IMR-90 (cell line): ENCODE data around the gene KCNK18. TPM values are rescaled to one million over a fixed set of nuclear protein-coding genes. Genes with fewer than 3 reads are reported as not detected.

Source experiments
- ATAC-seq: fragments of 200-7000 bp; cut with Tn5 transposase; 2 replicates; pipeline ENCODE4 v1.9.1; 2020; ENCODE audit warnings: low read depth, mild to moderate bottlenecking, moderate library complexity
- BruUV-seq: library from RNA; stranded (reverse); fragments of 400-500 nt; replicated peaks from 2 replicates; lab custom pipeline; 2021; lab: Mats Ljungman, UMichigan
- CTCF ChIA-PET: fragments of 300-600 bp; formaldehyde crosslinking; extraction: SDS; loops from one replicate; lab custom pipeline; 2021; ENCODE audit warnings: antibody characterized with exemption; lab: Yijun Ruan, JAX
- POLR2A ChIA-PET: fragments of 300-600 bp; sonication (Branson Sonifier 250); formaldehyde crosslinking; loops from one replicate; lab custom pipeline; 2022; ENCODE audit warnings: antibody characterized with exemption; ENCODE audit not compliant: unreplicated experiment; lab: Charles Lee
- DNase-seq: peaks from one replicate; pipeline ENCODE4 v3.0.0; 2013
- H2AFZ ChIP-seq: replicated peaks from 2 replicates; pipeline ENCODE3; 2013; ENCODE audit warnings: low read length, mild to moderate bottlenecking; ENCODE audit not compliant: poor library complexity
- H2AK5ac ChIP-seq: 2 replicates; pipeline ENCODE4 v1.6.1; 2013; ENCODE audit warnings: low read depth, low read length, inconsistent platforms
- H2AK9ac ChIP-seq: replicated peaks from 2 replicates; pipeline ENCODE3; 2013; ENCODE audit warnings: mild to moderate bottlenecking, low read depth, low read length, moderate library complexity; ENCODE audit not compliant: poor library complexity
- H2BK120ac ChIP-seq: 2 replicates; pipeline ENCODE4 v1.6.1; 2013; ENCODE audit warnings: low read depth, low read length, inconsistent platforms
- H2BK15ac ChIP-seq: 3 replicates; pipeline ENCODE4 v1.6.1; 2013; ENCODE audit warnings: low read depth, low read length, inconsistent platforms
- H2BK20ac ChIP-seq: 2 replicates; pipeline ENCODE4 v1.6.1; 2013; ENCODE audit warnings: low read depth, mild to moderate bottlenecking, inconsistent platforms, low read length, moderate library complexity
- H2BK5ac ChIP-seq: 2 replicates; pipeline ENCODE4 v1.6.1; 2013; ENCODE audit warnings: mild to moderate bottlenecking, low read depth, low read length, inconsistent platforms; ENCODE audit not compliant: poor library complexity, severe bottlenecking
- H3K14ac ChIP-seq: replicated peaks from 2 replicates; pipeline ENCODE4 v1.6.1; 2013; ENCODE audit warnings: low read depth, low read length, inconsistent platforms
- H3K18ac ChIP-seq: 2 replicates; pipeline ENCODE4 v1.6.1; 2013; ENCODE audit warnings: low read depth, low read length, control low read depth
- H3K23ac ChIP-seq: 2 replicates; pipeline ENCODE4 v1.6.1; 2013; ENCODE audit warnings: low read depth, low read length, inconsistent platforms
- H3K27ac ChIP-seq: 2 replicates; pipeline ENCODE4 v1.5.1; 2013; ENCODE audit warnings: mild to moderate bottlenecking, control low read depth, low read length; ENCODE audit not compliant: insufficient read depth
- H3K27me3 ChIP-seq: 2 replicates; pipeline ENCODE4 v1.6.1; 2013; ENCODE audit warnings: low read length; ENCODE audit not compliant: control insufficient read depth, insufficient read depth
- H3K36me3 ChIP-seq: 2 replicates; pipeline ENCODE4 v1.6.1; 2013; ENCODE audit warnings: low read length, mixed read lengths; ENCODE audit not compliant: control insufficient read depth, insufficient read depth
- H3K4ac ChIP-seq: 2 replicates; pipeline ENCODE4 v1.6.1; 2013; ENCODE audit warnings: low read depth, low read length, inconsistent platforms
- H3K4me1 ChIP-seq: 2 replicates; pipeline ENCODE4 v1.6.1; 2013; ENCODE audit warnings: low read length, mixed read lengths; ENCODE audit not compliant: control insufficient read depth, insufficient read depth
- H3K4me2 ChIP-seq: 2 replicates; pipeline ENCODE4 v1.6.1; 2013; ENCODE audit warnings: low read depth, mild to moderate bottlenecking, control low read depth, low read length, moderate library complexity
- H3K4me3 ChIP-seq: 2 replicates; pipeline ENCODE4 v1.5.1; 2013; ENCODE audit warnings: low read depth, mild to moderate bottlenecking, control low read depth, low read length, moderate library complexity; ENCODE audit not compliant: insufficient read depth
- H3K56ac ChIP-seq: 2 replicates; pipeline ENCODE4 v1.6.1; 2013; ENCODE audit warnings: low read length, inconsistent platforms; ENCODE audit not compliant: insufficient read depth; ENCODE audit errors: extremely low read depth
- H3K79me1 ChIP-seq, 2 experiments: 2 replicates each; pipeline ENCODE4 v1.6.1; 2013; ENCODE audit warnings: low read length in 2 of 2, inconsistent platforms in 1 of 2, low read depth in 1 of 2
- H3K9ac ChIP-seq: 2 replicates; pipeline ENCODE4 v1.6.1; 2013; ENCODE audit warnings: low read depth, low read length, control low read depth
- H3K9me1 ChIP-seq: 2 replicates; pipeline ENCODE4 v1.6.1; 2013; ENCODE audit warnings: low read length, inconsistent platforms; ENCODE audit not compliant: insufficient read depth
- H3K9me3 ChIP-seq: 2 replicates; pipeline ENCODE4 v1.6.1; 2013; ENCODE audit warnings: low read length; ENCODE audit not compliant: control insufficient read depth, insufficient read depth
- H4K20me1 ChIP-seq: 2 replicates; pipeline ENCODE4 v1.6.1; 2013; ENCODE audit warnings: low read length, inconsistent platforms; ENCODE audit not compliant: insufficient read depth
- H4K5ac ChIP-seq: 2 replicates; pipeline ENCODE4 v1.6.1; 2013; ENCODE audit warnings: mild to moderate bottlenecking, low read depth, low read length, control low read depth
- H4K8ac ChIP-seq, 2 experiments: 2 replicates each; pipeline ENCODE4 v1.6.1; 2013; ENCODE audit warnings: low read depth in 2 of 2, low read length in 2 of 2, control low read depth in 1 of 2, inconsistent platforms in 1 of 2
- H4K91ac ChIP-seq: 2 replicates; pipeline ENCODE4 v1.6.1; 2013; ENCODE audit warnings: low read depth, low read length, inconsistent platforms; ENCODE audit not compliant: insufficient read depth
- CHD1 ChIP-seq: IDR thresholded peaks from 2 replicates; pipeline ENCODE4 v1.6.1; 2012; ENCODE audit warnings: low read depth, low read length, improper control_type of control experiment
- FOS ChIP-seq: fragments of 150-350 bp; IDR thresholded peaks from 2 replicates; pipeline ENCODE4 v1.6.1; 2016; ENCODE audit warnings: low read depth, low read length
- MAFK ChIP-seq: IDR thresholded peaks from 2 replicates; pipeline ENCODE4 v1.6.1; 2012; ENCODE audit warnings: low read depth, low read length, improper control_type of control experiment
- NFE2L2 ChIP-seq: fragments of 150-350 bp; IDR thresholded peaks from 2 replicates; pipeline ENCODE4 v1.6.1; 2016; ENCODE audit warnings: low read depth, mild to moderate bottlenecking, low read length
- RCOR1 ChIP-seq: IDR thresholded peaks from 2 replicates; pipeline ENCODE4 v1.6.1; 2012; ENCODE audit warnings: mild to moderate bottlenecking, low read length, improper control_type of control experiment; ENCODE audit not compliant: insufficient replicate concordance
- RFX5 ChIP-seq: IDR thresholded peaks from 2 replicates; pipeline ENCODE4 v1.8.0; 2012; ENCODE audit warnings: low read depth, mild to moderate bottlenecking, low read length, moderate library complexity
- WGBS, 2 experiments: methylation state at CpG; one replicate each; pipeline versions ENCODE4 v1.1.5 to v1.1.7; 2013; ENCODE audit warnings: missing lambda C conversion rate in 2 of 2; ENCODE audit not compliant: insufficient read length in 1 of 2; ENCODE audit errors: extremely low coverage in 2 of 2; 5-methylcytosine and 5-hydroxymethylcytosine counted together
- dilution Hi-C: fragments of 300-500 bp; cut with HindIII; formaldehyde crosslinking; loops from one replicate; pipeline ENCODE4 v1.14.3; 2018; ENCODE audit warnings: low sequenced_read_pairs; ENCODE audit not compliant: unreplicated experiment
- in situ Hi-C: fragments of 300-500 bp; cut with MboI; formaldehyde crosslinking; loops from 3 replicates; pipeline ENCODE4 v1.14.3; 2019; ENCODE audit warnings: low sequenced_read_pairs, inconsistent platforms, mixed read lengths
- intact Hi-C: fragments of 100-400 bp; cut with micrococcal nuclease; formaldehyde crosslinking; loops from 2 replicates; pipeline ENCODE4 v1.10.0; 2022
- polyA plus RNA-seq, 3 experiments: library from polyadenylated mRNA; depleted of rRNA; stranded (reverse); fragments of >200 nt; gene quantifications; 2 replicates each; pipeline ENCODE4 v1.2.3, GENCODE V29; 2012; ENCODE audit warnings: low replicate concordance in 1 of 3
- total RNA-seq: library from RNA; depleted of rRNA; stranded (reverse); fragments of >200 nt; gene quantifications from 2 replicates; pipeline ENCODE4 v1.2.3, GENCODE V29; 2012
- TF ChIP-seq, protein P1 (sequence below): conservative IDR thresholded peaks from 2 replicates; pipeline ENCODE4 v1.5.1; 2012; ENCODE audit warnings: mild to moderate bottlenecking, low read depth, low read length, improper control_type of control experiment

KCNK18 gene
- total and polyA plus RNA-seq, 2 of the 4 experiments (the other 2 are of a cell fraction) = not detected

DNA sequence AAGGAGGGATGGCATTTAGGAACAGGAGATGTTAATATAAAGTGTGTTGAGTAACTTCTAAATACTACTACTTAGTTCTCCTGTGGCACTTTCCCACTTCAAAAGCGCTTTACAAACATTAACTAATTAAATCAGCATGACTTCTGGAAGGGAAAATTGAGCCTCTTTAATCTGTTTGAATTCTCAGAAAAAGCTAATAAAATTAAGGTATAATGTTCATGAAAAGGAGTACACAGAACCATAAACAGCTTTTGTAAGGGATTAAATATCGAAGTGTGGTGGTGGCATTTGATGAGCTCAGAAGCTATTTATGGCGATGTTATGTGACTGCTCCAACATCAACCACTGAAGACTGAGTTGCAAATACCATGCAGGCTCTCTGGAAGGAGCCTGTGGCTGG, 49.0 kb upstream of the KCNK18 start:
- Histone ChIP-seq H4K20me1 (no peaks in the 10 kb centered on the region), H3K36me3 (no peaks in the 10 kb centered on the region), H2BK5ac (no peak overlapping the region), H3K4me1 (no peaks in the 10 kb centered on the region), H3K4me2 (no peak overlapping the region), H2AFZ (no peak overlapping the region), H3K14ac (no peak overlapping the region), H3K9ac (no peak overlapping the region), H3K9me1 (no peaks in the 10 kb centered on the region), H3K56ac (no peak overlapping the region), H3K4ac (no peak overlapping the region), H2BK20ac (no peak overlapping the region), H4K8ac (no peak overlapping the region), H3K18ac (no peak overlapping the region), H3K23ac (no peak overlapping the region), H3K4me3 (no peak overlapping the region), H3K27me3 (no peaks in the 10 kb centered on the region; the same call in 1 of the 2 replicates), H3K79me1 (no peaks in the 10 kb centered on the region), H3K9me3 (no peaks in the 10 kb centered on the region; the same call in 1 of the 2 replicates), H4K91ac (no peak overlapping the region), H4K5ac (no peak overlapping the region), H2AK9ac (no peak overlapping the region), H2AK5ac (no peak overlapping the region), H2BK120ac (no peak overlapping the region), H3K27ac (no peak overlapping the region), H2BK15ac (no peak overlapping the region)
- CTCF ChIA-PET = interaction anchor here (0.6 kb wide), 2 partner anchors 333 to 466 kb away, joined by 3 read pairs; no protein-coding TSS in a partner anchor
- no TSS peak for BruUV-seq
- DNase-seq = no peak
- no CpG with 5 or more reads among the region's 3 CpGs for WGBS, 2 experiments
- dilution Hi-C loops = no loop called here
- ATAC-seq = no peak
- intact Hi-C loops = no loop called here
- in situ Hi-C loops = no loop called here
- TF ChIP-seq NFE2L2 = no peak
- TF ChIP-seq, protein P1, sequence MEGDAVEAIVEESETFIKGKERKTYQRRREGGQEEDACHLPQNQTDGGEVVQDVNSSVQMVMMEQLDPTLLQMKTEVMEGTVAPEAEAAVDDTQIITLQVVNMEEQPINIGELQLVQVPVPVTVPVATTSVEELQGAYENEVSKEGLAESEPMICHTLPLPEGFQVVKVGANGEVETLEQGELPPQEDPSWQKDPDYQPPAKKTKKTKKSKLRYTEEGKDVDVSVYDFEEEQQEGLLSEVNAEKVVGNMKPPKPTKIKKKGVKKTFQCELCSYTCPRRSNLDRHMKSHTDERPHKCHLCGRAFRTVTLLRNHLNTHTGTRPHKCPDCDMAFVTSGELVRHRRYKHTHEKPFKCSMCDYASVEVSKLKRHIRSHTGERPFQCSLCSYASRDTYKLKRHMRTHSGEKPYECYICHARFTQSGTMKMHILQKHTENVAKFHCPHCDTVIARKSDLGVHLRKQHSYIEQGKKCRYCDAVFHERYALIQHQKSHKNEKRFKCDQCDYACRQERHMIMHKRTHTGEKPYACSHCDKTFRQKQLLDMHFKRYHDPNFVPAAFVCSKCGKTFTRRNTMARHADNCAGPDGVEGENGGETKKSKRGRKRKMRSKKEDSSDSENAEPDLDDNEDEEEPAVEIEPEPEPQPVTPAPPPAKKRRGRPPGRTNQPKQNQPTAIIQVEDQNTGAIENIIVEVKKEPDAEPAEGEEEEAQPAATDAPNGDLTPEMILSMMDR = no peak
- no peak for TF ChIP-seq CHD1
- no peak for TF ChIP-seq FOS
- no peak for TF ChIP-seq MAFK
- no peak for TF ChIP-seq RCOR1
- no peak for TF ChIP-seq RFX5
- POLR2A ChIA-PET = no interaction called here
